ENCODE data around the gene SFR1. TPM values are rescaled to one million over a fixed set of nuclear protein-coding genes. Genes with fewer than 3 reads are reported as not detected.

The SFR1 gene
- total RNA-seq, 4 donors from 2014 or later = 4.7 to 26.2 (median 8.4) TPM

DNA sequence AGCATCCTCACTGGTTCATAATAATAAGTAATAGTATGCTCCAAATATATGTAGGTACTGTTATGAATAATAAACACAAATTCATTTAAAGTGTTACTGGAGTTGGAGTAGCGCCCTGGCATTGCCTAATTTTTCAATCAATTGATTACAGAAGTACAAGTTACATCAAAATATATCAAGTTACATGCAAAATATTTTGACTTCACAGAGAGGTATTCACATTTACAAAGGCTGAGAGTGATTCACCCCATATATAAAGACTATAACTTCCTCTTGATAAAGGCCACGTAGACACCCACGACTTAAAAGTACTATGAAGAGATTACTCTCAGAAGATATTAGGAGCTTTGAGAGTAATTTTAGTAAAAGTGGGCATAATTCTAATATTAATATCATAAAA lies 22.7 kb upstream of the SFR1 start:
- Histone ChIP-seq H3K4me1 (no peaks in the 10 kb centered on the region), H3K9me3 (peaks cover 0 to 8% (median 0%) of the 10 kb centered on the region in 4 donors), H3K27ac (no peak overlapping the region), H3K4me3 (no peak overlapping the region), H3K27me3 (no peaks in the 10 kb centered on the region), H3K36me3 (no peaks in the 10 kb centered on the region)
- WGBS, 2 donors = 81 to 82% methylated on average over 3 of the region's 3 CpGs
- no peak for DNase-seq (ENCODE audit: low spot score in 2 of 2)
- TF ChIP-seq EP300 (IDR thresholded peaks at IDR 0.05) (no peak), POLR2A (IDR thresholded peaks at IDR 0.05) (no peak)
- TF ChIP-seq, protein P1, sequence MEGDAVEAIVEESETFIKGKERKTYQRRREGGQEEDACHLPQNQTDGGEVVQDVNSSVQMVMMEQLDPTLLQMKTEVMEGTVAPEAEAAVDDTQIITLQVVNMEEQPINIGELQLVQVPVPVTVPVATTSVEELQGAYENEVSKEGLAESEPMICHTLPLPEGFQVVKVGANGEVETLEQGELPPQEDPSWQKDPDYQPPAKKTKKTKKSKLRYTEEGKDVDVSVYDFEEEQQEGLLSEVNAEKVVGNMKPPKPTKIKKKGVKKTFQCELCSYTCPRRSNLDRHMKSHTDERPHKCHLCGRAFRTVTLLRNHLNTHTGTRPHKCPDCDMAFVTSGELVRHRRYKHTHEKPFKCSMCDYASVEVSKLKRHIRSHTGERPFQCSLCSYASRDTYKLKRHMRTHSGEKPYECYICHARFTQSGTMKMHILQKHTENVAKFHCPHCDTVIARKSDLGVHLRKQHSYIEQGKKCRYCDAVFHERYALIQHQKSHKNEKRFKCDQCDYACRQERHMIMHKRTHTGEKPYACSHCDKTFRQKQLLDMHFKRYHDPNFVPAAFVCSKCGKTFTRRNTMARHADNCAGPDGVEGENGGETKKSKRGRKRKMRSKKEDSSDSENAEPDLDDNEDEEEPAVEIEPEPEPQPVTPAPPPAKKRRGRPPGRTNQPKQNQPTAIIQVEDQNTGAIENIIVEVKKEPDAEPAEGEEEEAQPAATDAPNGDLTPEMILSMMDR (IDR thresholded peaks at IDR 0.05) = no peak

DNA sequence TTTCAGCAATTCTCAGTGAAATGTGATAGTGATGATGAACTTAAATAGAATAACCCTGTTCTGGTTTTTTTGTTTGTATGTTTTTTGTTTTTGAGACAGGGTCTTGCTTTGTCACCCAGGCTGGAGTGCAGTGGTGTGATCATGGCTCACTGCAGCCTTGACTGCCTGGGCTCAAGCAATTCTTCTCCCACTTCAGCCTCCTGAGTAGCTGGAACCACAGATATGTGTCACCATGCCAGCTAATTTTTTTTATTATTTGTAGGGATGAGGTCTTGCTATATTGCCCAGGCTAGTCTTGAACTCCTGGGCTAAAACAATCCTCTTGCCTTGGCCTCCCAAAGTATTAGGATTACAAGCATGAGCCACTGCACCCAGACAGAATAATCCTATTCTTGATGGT lies 22.0 kb upstream of the SFR1 start:
- no peaks in the 10 kb centered on the region for H3K4me1 ChIP-seq
- TF ChIP-seq EP300 (IDR thresholded peaks at IDR 0.05) = no peak
- no peak for TF ChIP-seq POLR2A (IDR thresholded peaks at IDR 0.05)
- TF ChIP-seq, protein P1 (IDR thresholded peaks at IDR 0.05) = no peak
- DNase-seq (ENCODE audit: low spot score in 2 of 2) = no peak
- H3K27ac ChIP-seq = no peak overlapping the region
- H3K4me3 ChIP-seq = no peak overlapping the region
- H3K9me3 ChIP-seq = peaks cover 0 to 8% (median 0%) of the 10 kb centered on the region in 4 donors
- no peaks in the 10 kb centered on the region for H3K27me3 ChIP-seq
- no peaks in the 10 kb centered on the region for H3K36me3 ChIP-seq

DNA sequence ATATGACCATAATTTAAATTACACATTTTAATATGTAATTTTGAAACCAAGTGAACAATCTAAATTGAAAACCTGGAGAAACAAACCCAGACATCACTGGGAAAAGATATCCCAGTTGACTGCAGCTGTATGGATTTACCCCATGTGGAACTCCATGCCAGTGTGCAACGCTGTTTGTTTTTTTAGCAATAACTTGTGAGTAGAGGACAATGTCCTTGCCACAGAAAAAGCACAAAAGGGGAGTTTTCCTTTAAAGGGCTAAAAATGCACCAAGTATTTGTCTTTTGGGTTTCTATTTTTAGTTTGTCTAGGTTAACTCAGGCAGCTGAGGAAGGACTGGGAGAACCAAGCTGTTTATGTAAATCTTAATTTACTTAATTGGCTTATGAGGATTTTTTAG lies 21.2 kb upstream of the SFR1 start:
- WGBS, 2 donors = 0% methylated on average over 1 of the region's 1 CpG
- TF ChIP-seq POLR2A (IDR thresholded peaks at IDR 0.05) (no peak), EP300 (IDR thresholded peaks at IDR 0.05) (no peak)
- TF ChIP-seq, protein P1 (IDR thresholded peaks at IDR 0.05) = no peak
- Histone ChIP-seq H3K4me1 (no peaks in the 10 kb centered on the region), H3K27me3 (no peaks in the 10 kb centered on the region), H3K27ac (no peak overlapping the region), H3K36me3 (no peaks in the 10 kb centered on the region), H3K9me3 (peaks cover 0 to 8% (median 0%) of the 10 kb centered on the region in 4 donors), H3K4me3 (no peak overlapping the region)
- DNase-seq (ENCODE audit: low spot score in 2 of 2) = no peak

DNA sequence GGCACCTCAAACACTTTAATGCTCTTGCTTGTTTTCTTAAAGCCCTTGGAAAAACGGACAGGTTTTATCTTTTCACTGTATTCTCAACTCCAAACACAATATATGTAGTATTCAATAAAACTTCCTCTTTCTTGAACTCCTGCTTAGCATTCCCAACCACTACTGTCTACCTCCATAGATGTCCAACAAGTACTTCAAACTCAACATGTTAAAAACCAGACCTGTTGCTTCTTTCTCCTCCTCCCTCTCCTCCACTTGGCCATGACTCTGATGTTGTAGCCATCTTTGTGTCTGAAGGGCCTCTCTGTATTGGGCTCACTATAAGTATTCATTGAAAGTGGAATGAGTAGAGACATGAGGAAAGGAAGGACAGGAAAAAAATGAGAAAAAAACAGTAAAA lies 20.1 kb upstream of the SFR1 start:
- peaks cover 0 to 6% (median 0%) of the 10 kb centered on the region in 4 donors for H3K9me3 ChIP-seq
- no peak for TF ChIP-seq POLR2A (IDR thresholded peaks at IDR 0.05)
- TF ChIP-seq, protein P1 (IDR thresholded peaks at IDR 0.05) = no peak
- no peak for TF ChIP-seq EP300 (IDR thresholded peaks at IDR 0.05)
- DNase-seq (ENCODE audit: low spot score in 2 of 2) = no peak
- no peaks in the 10 kb centered on the region for H3K4me1 ChIP-seq
- no peak overlapping the region for H3K27ac ChIP-seq
- H3K36me3 ChIP-seq = no peaks in the 10 kb centered on the region
- no peak overlapping the region for H3K4me3 ChIP-seq
- no peaks in the 10 kb centered on the region for H3K27me3 ChIP-seq
- 77 to 80% methylated on average over 1 of the region's 1 CpG for WGBS, 2 donors

DNA sequence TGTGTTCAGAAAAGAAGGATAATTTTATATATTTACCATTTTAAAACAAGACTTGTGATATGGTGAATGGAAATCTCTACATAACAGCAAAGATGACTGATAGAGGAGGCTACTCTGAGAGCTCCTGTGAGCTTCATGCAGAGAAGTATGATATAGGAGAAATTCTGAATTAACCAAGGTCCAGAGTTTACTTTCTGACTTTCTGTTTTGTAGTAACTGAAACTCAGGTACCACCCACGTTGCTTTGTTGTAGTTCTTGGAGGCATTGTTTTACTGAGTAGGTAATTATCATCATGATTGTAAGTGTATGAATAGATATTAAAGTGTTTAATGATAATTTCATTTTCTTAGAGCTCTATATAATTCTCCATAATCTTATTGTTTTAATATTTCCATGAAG lies 18.0 kb upstream of the SFR1 start:
- Histone ChIP-seq H3K36me3 (no peaks in the 10 kb centered on the region), H3K9me3 (no peaks in the 10 kb centered on the region), H3K4me3 (no peak overlapping the region), H3K27ac (no peak overlapping the region), H3K27me3 (no peaks in the 10 kb centered on the region), H3K4me1 (no peaks in the 10 kb centered on the region)
- 47 to 50% methylated on average over 1 of the region's 1 CpG for WGBS, 2 donors
- no peak for DNase-seq (ENCODE audit: low spot score in 2 of 2)
- TF ChIP-seq EP300 (IDR thresholded peaks at IDR 0.05) (no peak), POLR2A (IDR thresholded peaks at IDR 0.05) (no peak)
- TF ChIP-seq, protein P1 (IDR thresholded peaks at IDR 0.05) = no peak
